Breast epithelium (tissue), 3 donors: ENCODE data around the gene PSEN2.

ENCODE experiments used
- CTCF ChIP-seq, 3 donors: fragments of 450-650 bp; IDR thresholded peaks; one replicate each; pipeline ENCODE4 v1.5.1; 2016 to 2017; ENCODE audit warnings: antibody characterized with exemption in 3 of 3, mild to moderate bottlenecking in 3 of 3, moderate library complexity in 3 of 3
- POLR2A ChIP-seq: fragments of 450-650 bp; IDR thresholded peaks from one replicate; pipeline ENCODE4 v1.6.1; 2016; ENCODE audit warnings: antibody characterized with exemption, mild to moderate bottlenecking, moderate library complexity
- POLR2AphosphoS5 ChIP-seq, 3 donors: sonication (generic); formaldehyde crosslinking; IDR thresholded peaks; one replicate each; pipeline ENCODE4 v1.6.1; 2017; ENCODE audit warnings: antibody characterized with exemption in 3 of 3

GRCh38 chr1:226919587-226919986, 49.2 kb downstream of the PSEN2 start:
- TF ChIP-seq CTCF (IDR thresholded peaks at IDR 0.05), result no peak
- TF ChIP-seq POLR2A, result no peak
- no peak for TF ChIP-seq POLR2AphosphoS5 (IDR thresholded peaks at IDR 0.05)
